Measurements from ENCODE around the gene SCPEP1.

SCPEP1 gene

GRCh38 chr17:56982312-56982711 is 4.4 kb downstream of the SCPEP1 start:
- no peak for TF ChIP-seq ZFX (IDR thresholded peaks at IDR 0.05; ENCODE audit: borderline replicate concordance)
- TF ChIP-seq, protein P1, sequence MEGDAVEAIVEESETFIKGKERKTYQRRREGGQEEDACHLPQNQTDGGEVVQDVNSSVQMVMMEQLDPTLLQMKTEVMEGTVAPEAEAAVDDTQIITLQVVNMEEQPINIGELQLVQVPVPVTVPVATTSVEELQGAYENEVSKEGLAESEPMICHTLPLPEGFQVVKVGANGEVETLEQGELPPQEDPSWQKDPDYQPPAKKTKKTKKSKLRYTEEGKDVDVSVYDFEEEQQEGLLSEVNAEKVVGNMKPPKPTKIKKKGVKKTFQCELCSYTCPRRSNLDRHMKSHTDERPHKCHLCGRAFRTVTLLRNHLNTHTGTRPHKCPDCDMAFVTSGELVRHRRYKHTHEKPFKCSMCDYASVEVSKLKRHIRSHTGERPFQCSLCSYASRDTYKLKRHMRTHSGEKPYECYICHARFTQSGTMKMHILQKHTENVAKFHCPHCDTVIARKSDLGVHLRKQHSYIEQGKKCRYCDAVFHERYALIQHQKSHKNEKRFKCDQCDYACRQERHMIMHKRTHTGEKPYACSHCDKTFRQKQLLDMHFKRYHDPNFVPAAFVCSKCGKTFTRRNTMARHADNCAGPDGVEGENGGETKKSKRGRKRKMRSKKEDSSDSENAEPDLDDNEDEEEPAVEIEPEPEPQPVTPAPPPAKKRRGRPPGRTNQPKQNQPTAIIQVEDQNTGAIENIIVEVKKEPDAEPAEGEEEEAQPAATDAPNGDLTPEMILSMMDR (IDR thresholded peaks at IDR 0.05), result no peak
- H3K27ac ChIP-seq, result no peak overlapping the region

GRCh38 chr17:56983366-56983765 is 5.4 kb downstream of the SCPEP1 start:
- TF ChIP-seq ZFX (IDR thresholded peaks at IDR 0.05; ENCODE audit: borderline replicate concordance), result no peak
- TF ChIP-seq, protein P1 (IDR thresholded peaks at IDR 0.05), result no peak
- no peak overlapping the region for H3K27ac ChIP-seq

- no peak for TF ChIP-seq ZFX (IDR thresholded peaks at IDR 0.05; ENCODE audit: borderline replicate concordance)
- TF ChIP-seq, protein P1 (IDR thresholded peaks at IDR 0.05), result no peak
- H3K27ac ChIP-seq, result no peak overlapping the region
Observed at GRCh38 chr17:56985371-56986162, 7.6 kb downstream of the SCPEP1 start.

DNA sequence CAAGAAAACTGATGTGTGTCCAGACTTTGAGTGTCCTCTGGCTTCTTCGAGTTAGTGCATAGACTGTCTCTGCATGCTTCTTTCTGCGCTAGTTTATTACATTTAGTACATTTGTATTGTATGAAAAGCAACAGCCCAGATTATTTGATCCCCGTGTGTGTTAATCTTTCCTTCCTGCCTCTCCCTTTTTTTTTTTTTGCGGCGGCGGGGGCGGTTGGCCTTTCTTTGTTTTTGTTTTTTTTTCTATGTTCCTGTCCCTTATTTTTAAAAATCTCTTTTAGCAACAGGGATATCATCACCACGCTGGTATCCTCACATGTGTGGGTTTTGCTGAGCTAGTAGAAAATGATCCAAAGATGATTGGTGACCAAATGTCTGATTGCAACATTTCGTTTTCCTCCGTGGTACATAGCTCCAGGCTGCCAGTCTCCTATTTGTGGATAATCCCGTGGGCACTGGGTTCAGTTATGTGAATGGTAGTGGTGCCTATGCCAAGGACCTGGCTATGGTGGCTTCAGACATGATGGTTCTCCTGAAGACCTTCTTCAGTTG is 9.4 kb downstream of the SCPEP1 start:
- no peak overlapping the region for H3K27ac ChIP-seq
- TF ChIP-seq ZFX (IDR thresholded peaks at IDR 0.05; ENCODE audit: borderline replicate concordance), result no peak
- TF ChIP-seq, protein P1 (IDR thresholded peaks at IDR 0.05), result no peak

DNA sequence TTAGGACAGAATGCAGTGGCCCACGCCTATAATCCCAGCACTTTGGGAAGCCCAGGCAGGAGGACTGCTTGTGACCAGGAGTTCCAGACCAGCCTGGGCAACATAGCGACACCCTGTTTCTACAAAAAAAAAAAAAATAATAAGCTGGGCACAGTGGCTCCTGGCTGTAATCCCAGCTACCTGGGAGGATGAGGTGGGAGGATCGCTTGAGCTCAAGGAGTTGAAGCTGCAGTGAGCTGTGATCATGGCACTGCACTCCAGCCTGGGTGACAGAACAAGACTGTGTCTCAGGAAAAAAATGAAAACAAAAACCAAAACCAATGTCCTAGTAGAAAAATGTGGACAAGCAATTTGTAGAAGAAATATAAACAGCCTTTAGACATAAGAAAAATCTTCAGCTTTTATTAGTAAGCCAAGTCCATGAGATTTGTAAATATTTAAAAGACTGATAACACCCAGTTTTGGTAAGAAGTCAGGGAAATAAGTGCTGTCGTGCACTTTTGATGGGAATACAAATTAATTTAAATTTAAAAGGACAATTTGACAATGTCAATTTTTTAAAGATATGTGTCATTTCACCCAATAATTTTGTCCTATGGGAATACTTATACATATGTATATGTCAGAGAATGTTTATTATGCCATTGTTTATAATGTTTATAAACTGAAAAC is 11.1 kb downstream of the SCPEP1 start:
- no peak for TF ChIP-seq ZFX (IDR thresholded peaks at IDR 0.05; ENCODE audit: borderline replicate concordance)
- TF ChIP-seq, protein P1 (IDR thresholded peaks at IDR 0.05), result no peak
- no peak overlapping the region for H3K27ac ChIP-seq

- no peak for TF ChIP-seq ZFX (IDR thresholded peaks at IDR 0.05; ENCODE audit: borderline replicate concordance)
- TF ChIP-seq, protein P1 (IDR thresholded peaks at IDR 0.05), result no peak
Observed at GRCh38 chr17:56992364-56992763, 14.4 kb downstream of the SCPEP1 start.

More at GRCh38 chr17:56992364-56992763, 14.4 kb downstream of the SCPEP1 start:
- no peak overlapping the region for H3K27ac ChIP-seq

Measured in 22Rv1 (cell line).